HG03097 (cell line): ENCODE results near the gene CTBP2.
"Not testable (repeated sequence)": the region's sequence is repeated elsewhere in the genome, so short reads cannot be mapped to it uniquely, and the experiment has no call there.

ENCODE experiments used
- ATAC-seq: cut with Tn5 transposase; IDR thresholded peaks from one replicate; pipeline ENCODE4 v1.9.1; 2021; ENCODE audit not compliant: unreplicated experiment, low FRiP score

Gene CTBP2

DNA sequence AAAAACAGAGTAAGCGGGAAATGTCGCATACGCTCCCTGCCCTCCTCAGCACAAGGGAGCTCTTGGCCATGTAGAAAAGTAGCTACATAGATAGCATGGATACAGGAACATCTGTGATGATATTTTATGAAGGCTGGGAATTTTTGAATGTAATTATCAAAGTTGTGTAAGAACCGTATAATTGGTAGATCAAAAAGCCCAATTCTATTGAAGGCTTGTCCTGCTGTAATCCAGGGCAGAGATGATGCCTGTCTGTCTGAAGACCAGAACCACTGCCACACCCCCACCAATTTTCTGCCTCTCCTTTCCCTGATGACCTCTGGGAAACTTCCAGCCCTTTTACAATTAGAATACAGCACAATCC, 167.0 kb downstream of the CTBP2 start:
- ATAC-seq, result no peak

DNA sequence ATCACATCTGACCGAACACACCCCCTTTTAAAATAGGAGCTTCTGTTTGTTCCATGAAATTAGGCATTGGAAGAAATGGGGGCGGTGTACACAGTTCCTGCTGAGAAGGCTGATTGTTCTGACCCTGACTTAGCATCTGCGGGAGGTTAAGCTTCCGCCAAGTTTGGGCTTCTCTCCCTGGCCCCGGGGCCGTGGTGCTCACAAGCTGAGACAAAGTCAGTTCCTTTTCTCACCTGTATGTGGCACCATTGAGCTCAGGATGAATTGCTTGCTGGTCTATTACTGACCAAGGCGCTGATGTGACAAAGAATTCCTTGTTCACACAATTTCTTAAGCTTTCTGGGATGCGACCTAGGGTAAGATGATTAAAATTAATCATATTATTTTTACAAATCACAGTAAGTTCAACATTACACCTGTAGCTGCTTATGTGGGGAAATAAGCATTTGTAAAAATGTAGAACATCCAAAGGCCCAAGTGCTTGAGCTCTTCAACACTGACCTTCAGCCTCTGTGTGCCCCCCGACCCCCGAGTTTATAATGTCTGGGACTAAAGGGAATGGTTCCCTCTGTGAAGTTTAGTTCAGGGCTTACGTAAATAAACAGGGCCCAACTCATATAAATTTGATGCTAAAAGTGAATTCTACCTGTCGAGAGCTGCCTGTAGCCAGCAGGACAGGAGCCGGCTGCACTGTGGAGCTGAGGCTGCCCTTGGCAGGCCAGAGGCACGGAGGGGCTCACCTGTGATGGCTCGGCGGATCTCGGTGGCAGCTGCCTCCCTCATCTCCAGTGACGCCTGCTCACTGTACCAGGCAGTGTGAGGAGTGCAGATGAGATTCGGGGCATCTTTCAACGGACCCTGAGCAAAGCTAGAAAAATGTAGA, 167.7 kb downstream of the CTBP2 start:
- ATAC-seq, result no peak

DNA sequence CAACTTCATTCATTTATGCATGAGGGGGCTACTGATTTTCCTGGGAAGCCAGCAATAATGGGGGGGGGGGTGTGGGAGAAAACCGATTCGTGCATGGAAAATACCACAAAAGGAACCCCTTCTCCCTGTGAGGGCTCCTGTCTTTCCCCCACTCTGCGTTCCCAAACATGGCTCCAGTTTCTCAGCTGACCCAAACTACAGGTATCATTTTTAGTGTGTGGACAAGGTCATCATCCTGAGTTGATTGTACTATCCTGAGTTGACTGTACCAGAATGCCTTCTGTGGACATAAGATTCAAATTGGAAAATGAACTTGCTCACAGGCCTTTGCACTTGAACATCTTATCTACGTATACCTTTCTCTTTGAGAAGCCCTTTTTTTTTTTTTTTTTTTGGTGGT, 168.5 kb downstream of the CTBP2 start:
- ATAC-seq, result no peak

DNA sequence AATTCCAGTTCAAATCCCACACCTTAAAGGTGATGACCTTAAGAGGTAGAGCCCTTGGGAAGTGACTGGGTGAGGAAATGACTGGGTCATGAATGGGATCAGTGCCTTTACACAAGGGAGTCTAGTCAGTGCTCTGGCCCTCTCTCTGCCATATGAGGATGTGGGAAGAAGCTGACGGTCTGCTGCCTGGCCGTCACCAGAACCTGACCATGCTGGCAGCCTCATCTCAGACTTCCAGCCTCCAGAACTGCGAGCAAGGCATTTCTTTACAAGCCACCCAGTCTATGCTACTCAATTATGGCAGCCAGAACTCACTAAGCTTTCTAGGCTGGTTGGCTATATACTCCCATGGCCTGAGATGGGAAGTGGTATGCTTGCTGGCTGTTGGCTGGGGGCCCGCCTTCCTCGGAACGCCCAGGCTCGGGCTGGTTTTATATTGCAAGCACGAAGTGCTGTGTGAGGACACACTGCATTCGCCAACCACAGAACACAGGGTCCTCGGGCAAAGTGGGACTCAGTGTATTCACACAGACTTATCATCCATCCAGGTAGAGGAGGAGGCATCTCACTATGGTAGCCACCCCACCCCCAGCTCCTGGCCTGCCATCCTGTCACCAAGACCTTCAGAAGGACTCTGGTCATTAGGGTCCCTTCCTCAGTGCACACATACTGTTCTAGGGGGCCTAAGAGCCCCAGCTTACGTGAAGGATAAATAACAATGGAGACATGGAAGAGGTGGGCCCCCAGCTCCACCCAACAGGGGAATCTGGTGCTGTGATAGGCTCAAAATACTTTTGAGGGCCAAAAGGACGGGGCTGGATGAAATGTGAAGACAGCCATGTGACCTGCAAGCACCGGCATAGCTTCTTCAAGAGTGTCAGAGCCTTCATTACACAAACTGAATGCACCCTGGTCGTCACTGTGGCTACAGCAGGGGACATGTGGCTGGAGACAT, 169.4 kb downstream of the CTBP2 start:
- no peak for ATAC-seq

DNA sequence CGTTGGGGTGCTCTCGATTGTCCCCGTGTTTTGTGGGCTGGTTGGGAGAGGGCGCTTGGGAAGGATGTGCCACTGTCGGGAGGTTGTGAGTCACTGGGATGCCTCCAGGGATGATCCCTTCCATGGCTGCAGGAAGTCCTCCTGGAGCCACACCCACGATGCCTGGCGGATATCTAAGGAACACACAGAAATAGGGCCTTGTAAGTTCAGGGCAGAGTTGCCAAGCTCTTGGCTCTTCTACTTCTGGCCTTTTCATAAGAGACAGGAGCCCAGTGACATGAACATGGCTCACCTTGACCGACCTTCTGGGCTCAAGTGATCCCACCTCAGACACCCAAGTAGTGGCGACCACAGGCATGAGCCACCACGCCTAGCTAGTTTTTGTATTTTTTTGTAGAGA, 170.8 kb downstream of the CTBP2 start:
- ATAC-seq, result no peak

DNA sequence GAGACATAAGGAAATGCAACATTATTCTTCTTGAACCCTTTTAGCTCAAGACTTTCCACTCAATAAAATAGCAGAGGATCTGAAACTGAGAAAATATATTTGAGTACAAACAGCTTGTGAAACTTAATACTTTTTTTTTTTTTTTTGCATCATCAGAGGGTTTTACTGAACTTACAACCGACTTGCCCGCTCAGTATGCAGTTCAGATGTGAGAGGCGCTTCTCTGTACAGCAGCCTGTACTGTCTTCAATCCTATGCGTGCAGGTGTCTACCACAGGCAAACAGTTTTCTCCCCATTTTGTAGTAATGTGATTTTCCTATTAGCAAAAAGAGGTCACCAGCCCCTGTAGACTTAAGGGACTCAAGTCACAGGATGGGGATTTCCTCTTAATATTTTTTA, 171.6 kb downstream of the CTBP2 start:
- ATAC-seq, result not testable (repeated sequence)

DNA sequence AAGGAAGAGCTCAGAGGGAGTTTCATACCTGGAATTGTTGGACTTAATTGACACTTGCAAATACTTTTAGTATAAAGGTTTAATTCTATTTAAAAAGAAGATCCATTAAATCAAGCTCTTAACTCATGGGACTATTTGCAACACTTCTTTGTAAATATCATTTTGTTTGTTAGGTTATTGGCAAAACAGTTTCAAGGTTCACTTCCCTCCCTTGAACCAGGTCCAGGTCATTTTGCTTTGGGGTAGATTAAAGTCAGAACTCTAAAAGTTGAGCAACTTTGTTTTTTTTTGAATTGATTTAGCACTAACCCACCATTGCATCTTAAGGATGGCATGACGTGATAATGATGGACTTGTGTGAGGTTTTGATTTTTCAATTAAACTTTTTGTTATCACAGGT, 172.6 kb downstream of the CTBP2 start:
- ATAC-seq, result no peak

DNA sequence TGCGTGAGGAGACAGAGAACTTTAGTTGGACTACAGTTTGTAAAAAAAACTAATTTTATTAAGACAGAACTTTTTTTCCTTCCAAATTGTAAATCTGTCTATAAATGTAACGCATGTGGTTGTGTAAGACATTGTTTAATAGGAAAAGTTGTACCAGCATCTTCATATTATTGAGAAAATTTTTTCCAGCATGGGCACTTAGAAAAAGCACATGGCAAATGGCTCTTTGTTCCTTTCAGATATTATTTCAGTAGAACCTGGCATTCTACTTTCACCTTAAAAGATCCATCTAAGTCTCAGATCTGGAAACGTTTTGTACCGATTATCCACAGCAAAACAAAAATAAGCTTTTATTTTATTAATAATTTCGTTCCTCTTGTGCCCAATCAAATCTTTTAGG, 175.2 kb downstream of the CTBP2 start:
- ATAC-seq, result no peak

DNA sequence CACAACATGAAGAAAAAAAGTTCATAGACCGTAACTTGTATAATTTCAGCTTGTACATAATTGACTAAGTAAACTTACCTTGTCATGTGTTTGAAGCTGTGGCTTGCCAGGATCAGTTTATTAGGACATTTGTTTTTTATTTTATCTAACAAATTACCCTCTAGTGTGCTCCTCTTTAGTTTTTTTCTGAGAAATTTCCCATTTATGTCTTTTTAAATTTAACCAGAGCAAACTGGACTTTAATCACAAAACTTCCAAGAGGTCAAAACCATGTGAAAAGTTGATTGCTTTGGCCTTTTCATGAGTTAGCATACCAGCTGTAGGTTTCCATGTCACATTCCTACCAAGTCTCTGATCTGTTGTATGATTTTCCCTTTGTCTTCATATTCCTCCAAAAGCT, 176.0 kb downstream of the CTBP2 start:
- ATAC-seq, result no peak

DNA sequence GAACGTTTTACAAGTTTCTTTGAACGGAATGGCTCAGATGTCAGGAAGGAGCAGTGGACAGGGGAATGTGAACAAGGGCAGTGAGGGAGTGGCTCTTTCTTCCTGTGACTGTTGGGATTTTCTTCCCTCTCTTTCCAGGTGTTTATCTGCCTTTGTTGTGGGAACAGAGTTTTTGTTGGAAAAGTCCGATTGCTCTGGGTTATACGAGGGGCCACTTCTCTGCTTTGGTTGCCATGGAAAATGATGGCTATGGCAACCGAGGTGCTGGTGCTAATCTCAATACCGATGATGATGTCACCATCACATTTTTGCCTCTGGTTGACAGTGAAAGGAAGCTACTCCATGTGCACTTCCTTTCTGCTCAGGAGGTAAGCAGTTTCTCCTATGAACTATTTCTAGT, 177.0 kb downstream of the CTBP2 start:
- no peak for ATAC-seq

DNA sequence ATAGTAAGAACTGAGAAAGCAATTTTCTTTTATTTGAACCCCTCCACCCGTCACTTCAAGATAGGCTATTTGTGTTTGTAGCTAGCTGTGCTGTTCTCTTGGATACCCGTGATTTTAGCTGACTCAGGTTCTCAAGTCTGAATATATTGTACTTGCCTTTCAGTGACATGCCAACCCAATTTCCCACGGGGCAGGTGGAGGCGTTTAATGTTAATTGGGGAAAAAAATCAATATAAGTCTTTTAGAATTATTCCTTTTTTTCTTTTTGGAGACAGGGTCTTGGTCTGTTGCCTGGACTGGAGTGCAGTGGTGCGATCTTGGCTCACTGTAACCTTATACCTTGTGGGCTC, 182.0 kb downstream of the CTBP2 start:
- no peak for ATAC-seq

DNA sequence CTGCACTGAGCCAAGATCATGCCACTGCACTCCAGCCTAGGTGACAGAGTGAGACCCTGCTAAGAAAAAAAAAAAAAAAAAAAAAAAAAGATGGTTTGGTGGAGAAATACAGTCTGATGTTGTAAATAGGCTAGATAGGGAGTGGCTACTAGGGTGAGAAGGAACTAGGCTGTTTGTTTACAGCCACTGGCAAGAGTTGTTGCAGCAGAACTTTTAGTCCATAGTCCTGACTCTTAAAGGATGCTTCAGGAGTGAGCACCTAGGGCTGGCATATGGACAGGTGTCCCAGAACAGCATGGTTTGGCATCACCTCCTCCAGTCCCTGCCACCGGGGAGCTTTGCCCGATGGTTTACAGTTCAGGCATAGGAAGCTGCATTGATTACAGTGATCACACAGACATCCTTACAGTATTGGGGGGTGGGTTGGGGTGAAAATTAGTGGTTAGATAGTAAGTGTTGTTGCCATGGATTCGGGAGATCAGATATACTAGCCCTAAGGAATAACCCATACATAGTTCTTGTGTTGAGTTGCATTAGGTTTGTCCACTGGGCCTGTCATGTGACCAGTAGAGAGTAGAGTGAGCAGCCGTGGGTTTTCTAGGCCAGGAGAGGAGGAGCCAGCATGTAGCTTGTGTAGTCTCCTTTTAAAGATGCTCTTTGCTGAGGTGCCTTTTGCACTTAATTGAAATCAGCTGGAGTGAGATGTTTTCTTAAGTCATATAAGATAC, 182.6 kb downstream of the CTBP2 start:
- no peak for ATAC-seq

DNA sequence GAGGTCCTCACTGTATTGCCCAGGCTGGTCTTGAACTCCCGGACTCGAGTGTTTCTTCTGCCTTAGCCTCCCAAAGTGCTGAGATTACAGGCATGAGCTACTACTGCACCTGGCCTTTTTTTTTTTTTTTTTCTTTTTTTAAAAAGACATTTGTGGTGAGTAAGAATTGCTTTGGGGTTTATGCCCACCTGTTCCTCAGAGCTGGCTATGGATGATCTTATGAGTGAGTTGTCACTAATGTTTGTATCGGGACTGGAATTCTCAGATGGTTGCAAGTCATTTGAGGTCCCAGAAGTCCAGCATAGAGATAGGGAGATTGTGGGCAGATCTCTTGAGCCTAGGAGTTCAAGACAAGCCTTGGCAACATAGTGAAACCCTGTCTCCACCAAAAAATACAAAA, 183.2 kb downstream of the CTBP2 start:
- ATAC-seq, result no peak

DNA sequence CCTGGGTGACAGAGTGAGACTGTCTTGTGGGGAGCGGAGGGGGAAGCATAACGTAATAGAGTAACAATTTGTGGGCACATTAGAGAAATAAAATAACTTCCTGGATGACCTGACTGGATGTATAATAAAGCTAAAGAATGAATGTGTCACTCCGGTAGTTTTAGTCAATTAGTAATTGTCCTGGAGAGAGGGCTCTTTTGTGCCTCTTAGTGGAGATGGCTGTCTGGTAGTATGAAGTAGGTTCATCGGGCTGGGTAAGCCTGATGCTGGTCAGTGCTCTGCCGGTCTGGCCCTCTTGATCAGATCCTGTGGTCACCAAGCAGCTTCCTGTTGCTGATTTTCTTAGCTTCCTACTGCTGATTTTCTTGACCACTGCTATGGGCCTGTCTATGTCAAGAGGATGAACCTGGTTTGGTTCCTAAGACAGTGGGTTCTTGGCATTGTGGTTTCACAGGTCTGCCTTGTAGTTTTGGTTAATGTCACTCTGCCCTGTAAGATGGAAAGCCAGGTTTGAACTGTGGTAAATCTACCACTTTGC, 184.3 kb downstream of the CTBP2 start:
- ATAC-seq, result peak; percentile 69

DNA sequence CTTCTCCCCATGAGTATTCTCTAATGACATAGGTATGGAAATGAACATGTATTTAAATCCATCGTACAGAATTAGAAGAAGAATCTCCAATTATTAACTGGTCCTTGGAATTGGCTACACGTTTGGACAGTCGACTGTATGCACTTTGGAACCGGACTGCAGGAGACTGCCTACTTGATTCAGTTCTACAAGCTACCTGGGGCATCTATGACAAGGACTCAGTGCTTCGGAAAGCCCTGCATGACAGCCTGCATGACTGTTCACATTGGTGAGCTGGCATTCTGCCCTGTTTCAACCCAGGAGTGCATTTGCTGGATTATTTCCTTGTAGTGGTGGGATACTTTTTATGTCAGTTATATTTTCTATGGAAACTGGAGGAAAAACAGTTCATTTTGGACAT, 186.2 kb downstream of the CTBP2 start:
- no peak for ATAC-seq

DNA sequence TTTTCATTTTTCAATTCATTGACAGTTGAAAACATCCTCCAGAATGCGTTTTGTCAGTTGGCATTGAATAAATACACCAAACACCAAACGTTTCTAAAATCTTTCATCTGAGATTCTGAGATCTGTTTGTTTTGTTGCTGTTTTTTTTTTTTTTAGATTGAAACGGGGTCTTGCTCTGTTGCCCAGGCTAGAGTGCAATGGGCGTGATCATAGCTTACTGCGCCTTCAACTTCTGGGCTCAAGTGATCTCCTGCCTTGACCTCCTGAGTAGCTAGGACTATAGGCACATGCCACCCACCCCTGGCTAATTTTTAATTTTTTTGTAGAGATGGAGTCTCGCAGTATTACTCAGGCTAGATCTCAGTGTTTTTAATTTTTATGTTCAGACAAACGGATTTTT, 187.7 kb downstream of the CTBP2 start:
- no peak for ATAC-seq

DNA sequence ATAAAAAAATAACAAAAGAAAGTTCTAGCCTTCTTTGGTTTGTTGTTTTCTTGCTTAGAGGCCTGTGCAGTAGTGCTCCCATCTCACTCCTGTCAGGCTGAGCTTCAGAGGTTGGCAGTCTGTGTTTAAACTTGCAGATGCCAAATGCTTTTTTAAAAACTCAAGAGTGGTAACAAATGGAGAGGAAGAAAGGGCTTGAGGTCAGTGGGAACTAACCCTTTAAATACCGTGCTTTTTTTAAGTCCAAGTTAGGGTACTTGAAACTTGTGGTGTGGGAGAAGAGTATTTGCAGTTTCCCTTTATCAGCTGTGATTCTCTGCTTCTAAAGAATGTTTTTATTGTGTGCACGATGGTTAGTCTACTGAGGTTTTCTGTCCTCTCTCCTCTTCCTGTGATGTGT, 189.1 kb downstream of the CTBP2 start:
- no peak for ATAC-seq

DNA sequence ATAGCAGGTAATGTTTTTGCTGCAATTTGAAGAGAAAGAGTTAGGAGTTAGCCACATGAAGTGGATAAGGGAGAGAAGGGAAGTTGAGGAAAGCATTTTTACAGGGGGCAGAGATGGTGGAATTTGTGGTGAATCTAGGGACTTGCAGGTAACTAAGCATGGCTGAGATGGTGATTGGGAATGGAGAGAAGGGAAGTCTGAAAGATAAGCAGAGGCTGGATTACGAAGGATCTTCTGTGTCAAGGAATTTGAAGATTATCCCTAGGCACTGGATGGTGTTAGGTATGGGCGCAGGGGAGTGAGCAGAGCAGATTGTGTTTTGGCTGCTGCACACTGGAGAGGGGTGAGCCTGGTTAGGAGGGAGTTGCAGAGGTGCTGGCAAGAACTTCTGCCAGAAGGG, 193.1 kb downstream of the CTBP2 start:
- ATAC-seq, result no peak

DNA sequence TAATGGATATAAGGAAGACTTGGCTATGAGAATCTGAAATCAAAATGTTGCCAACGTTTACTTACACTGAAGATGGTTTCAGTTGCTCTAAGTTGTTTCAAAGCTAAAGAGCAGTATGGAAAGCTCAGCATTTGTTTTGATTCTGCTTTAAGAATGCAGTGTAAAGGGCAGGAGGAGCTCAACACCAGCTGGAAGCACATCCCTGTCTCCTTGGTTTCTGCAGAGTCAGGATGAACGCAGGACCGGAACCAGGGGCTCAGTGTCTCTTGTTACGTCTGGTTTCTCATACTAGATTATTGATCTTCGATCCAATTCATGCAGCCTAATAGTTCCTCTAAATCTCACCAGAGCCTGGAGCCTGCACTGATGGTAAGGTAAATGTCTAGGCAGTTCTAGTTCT, 194.4 kb downstream of the CTBP2 start:
- ATAC-seq, result no peak

DNA sequence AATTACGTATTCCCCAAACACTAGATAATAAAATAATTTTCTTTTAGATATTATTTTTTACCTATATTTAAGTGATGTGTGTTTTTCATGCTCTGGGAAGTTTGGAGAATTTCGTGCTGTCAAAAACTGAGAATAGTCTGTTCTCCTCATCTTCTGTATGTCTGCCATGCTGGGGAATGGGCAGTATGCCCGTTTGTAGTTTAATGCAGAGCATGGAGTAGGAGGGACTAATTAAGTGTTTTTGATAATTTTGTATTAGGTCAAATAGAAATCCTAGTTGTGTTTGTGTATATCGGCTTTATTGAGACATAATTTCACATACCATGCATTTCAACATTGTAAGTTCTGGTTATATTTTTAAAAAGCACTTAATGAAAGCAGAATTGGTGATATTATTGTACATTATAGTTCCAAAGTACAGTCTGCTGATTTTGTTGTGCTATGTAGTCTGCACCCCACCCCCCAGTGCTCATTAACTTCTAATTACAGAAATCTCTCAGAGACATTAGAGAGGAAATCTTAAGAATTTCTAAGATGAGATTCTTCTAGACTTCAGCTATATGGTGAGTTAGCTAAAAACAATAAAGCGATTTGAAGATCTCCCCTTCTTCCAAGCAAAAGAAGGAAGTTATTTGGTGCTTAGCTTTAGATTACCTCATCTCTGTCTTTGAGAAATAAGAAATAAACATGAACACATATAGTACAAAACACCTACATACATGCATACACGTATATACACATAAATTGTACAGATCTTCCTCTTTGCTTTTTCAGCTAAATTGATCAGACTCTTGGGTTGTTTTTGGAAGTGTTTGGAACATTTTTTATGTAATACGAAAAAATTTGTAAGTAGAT, 196.3 kb downstream of the CTBP2 start:
- ATAC-seq, result no peak
